Right ventricle myocardium superior (tissue), 1 donor: ENCODE measurements around the gene KRT1. TPM values are rescaled to one million over a fixed set of nuclear protein-coding genes. Genes with fewer than 3 reads are reported as not detected.

Experiments
- ATAC-seq: fragments of 200-7000 bp; cut with Tn5 transposase; one replicate; pipeline ENCODE4 v1.9.1; 2020; ENCODE audit warnings: mild to moderate bottlenecking; ENCODE audit not compliant: poor library complexity
- DNase-seq: peaks from one replicate; pipeline ENCODE4 v3.0.0-alpha.2; 2020
- intact Hi-C: fragments of 100-400 bp; cut with DNase I; formaldehyde crosslinking; loops from one replicate; pipeline ENCODE4 v1.11.2; 2022
- total RNA-seq: library from RNA; stranded (reverse); fragmentation: NEBNext Ultra II Directional; extraction: Animal tissue kit (Norgen Biotek cat#: 25700); gene quantifications from one replicate; pipeline ENCODE4 v1.2.1, GENCODE V29; 2021
- donor health status: DM: no; HTN: yes; CAD: no; lungs with severe emphysema.

KRT1 gene
- total RNA-seq, 1 donor from 2014 or later: not detected

- DNase-seq (no peak), ATAC-seq (no peak)
- intact Hi-C loops: no loop called here
Observed at GRCh38 chr12:52701281-52701680, 21.1 kb upstream of the KRT1 start.

- intact Hi-C loops: no loop called here
- DNase-seq: no peak
- peak; percentile 47 for ATAC-seq
Observed at GRCh38 chr12:52699960-52700359, 19.8 kb upstream of the KRT1 start.

- ATAC-seq (peak; percentile 6), DNase-seq (no peak)
- intact Hi-C loops: no loop called here
Observed at GRCh38 chr12:52699373-52699772, 19.2 kb upstream of the KRT1 start.

DNA sequence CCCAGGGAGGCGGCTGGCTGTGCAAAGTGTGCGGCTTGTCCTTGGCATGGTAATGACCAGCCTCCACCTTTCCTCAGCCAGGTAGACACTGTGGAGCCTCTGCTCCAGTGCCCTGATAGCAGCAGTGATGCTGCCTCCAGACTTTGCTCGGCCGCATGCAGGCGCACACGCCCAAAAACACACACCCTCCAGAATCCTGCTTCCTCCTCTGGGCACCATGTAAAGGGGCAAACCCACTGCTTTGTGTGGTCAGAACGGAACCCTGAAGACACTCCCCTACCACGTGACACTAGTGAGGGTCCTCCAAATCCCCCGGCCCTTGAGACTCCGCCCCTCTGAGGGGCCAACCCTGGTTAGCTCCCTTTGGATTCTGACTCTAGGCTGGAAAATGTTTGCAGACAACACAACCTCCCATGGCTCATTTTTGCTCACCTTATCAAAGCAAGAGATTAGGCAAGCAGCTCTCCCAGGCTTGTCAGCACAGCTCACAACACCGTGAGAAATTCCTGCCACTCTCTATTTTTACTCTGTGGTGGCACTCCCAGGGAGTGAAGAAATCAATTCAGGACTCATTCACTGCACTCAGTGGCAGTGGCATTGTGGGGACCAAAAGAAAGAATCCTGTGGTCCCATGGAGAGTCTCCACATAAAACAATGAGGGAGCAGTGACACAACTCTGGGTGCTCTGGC is 18.6 kb upstream of the KRT1 start:
- intact Hi-C loops: no loop called here
- DNase-seq (no peak), ATAC-seq (peak; percentile 89)

DNA sequence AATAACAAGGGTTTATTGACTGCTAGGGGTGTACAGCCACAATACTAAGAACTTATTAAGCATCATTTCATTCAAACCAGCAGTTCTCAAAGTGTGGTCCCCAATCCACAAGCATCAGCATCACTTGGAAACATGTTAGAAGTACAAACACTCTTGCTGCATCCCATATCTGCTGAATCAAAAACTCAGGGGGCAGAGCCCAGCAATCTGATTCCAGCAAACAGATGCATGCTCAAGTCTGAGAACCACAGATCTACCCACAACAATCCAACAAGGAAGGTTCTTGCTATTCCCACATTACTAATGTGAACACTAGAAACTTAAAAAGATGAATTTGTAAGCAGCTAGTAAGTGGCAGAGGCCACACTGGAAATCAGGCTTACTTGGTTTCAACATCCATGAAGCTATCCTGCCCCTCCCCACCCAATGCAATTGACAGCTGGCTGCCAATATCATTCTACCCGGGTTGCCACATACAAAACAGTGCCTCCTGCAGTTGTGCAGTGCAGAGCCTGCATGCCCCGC is 16.9 kb upstream of the KRT1 start:
- DNase-seq (no peak), ATAC-seq (no peak)
- intact Hi-C loops: no loop called here

DNA sequence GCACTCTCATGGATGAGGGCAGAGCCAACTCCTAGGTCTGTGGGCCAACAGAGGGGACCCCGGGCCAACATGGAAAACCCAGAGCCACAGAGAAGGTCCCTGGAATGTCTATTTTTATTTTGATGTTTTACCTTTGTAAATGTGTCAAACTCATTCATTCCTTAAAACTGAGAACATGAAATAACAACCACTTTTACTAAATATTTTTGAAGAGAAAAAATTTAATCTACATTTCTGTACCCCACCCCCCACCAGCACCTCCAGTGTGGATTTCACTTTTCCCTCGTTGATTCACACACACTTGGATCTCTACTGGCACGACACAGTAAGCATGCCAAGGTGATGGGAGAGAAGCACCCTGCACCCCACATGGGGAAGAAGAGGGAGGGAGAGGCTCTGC is 16.4 kb upstream of the KRT1 start:
- DNase-seq: no peak
- intact Hi-C loops: no loop called here
- ATAC-seq: no peak

GRCh38 chr12:52695039-52695438 is 14.8 kb upstream of the KRT1 start:
- ATAC-seq (no peak), DNase-seq (no peak)
- intact Hi-C loops: no loop called here

DNA sequence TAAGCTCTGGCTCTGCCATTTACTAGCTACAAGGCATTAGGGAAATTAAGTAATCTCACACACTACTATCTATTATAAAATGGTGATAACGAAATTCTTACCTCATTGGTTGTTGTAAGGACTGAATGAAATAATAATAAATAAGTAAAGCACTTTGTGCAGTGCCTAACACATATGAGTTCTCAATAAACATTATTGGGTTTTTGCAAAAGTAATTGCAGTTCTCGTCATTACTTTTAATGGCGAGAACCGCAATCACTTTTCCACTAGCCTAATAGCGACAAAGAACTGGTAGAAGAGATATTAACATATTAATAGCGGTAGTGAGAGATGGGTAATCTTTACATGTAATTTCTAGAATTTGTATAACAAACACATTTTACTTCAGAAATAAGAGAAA is 13.9 kb upstream of the KRT1 start:
- intact Hi-C loops: no loop called here
- no peak for DNase-seq
- ATAC-seq: no peak

DNA sequence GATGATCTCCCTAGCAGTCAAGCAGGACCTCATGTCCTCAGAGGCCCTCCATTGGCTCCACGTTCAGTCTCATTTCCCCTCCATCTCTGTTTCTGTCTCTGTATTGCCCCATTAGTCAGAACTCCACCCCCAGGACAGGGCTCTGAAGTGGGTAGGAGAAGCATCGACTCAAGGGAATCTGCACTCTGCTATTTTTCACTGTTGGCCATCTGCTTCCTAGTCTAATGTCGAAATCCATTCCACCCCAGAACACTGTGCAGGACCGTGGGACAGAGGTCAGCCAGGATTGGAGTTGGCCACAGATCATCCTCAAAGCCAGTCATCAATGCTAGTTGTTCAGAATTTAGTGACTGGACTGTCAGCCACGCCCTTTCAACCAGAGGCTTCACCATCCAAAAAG is 13.1 kb upstream of the KRT1 start:
- intact Hi-C loops: no loop called here
- ATAC-seq (no peak), DNase-seq (no peak)

DNA sequence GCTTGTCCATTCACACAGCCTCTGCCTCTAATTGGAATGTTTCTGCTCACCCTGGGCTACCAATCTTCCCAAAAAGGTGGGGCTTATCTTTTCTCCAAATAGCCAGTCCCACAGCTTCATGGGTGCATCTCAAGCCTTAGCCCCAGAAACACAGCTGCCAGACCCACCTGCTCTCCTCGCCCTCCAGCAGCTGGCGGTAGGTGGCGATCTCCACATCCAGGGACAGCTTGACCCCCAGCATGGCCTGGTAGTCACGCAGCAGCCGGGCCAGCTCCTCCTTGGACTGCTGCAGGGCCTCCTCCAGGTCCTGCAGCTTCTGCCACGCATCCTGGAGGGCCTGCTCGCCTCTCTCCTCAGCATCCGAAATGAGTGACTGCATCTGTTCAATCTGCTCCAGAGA is 12.0 kb upstream of the KRT1 start:
- intact Hi-C loops: no loop called here
- no peak for DNase-seq
- no peak for ATAC-seq

GRCh38 chr12:52691841-52692150 is 11.6 kb upstream of the KRT1 start:
- ATAC-seq (no peak), DNase-seq (no peak)
- intact Hi-C loops: no loop called here

- intact Hi-C loops: no loop called here
- DNase-seq (no peak), ATAC-seq (peak; percentile 41)
Observed at GRCh38 chr12:52691076-52691840, 11.1 kb upstream of the KRT1 start.

- DNase-seq (no peak), ATAC-seq (no peak)
- intact Hi-C loops: no loop called here
Observed at GRCh38 chr12:52690351-52691075, 10.3 kb upstream of the KRT1 start.

DNA sequence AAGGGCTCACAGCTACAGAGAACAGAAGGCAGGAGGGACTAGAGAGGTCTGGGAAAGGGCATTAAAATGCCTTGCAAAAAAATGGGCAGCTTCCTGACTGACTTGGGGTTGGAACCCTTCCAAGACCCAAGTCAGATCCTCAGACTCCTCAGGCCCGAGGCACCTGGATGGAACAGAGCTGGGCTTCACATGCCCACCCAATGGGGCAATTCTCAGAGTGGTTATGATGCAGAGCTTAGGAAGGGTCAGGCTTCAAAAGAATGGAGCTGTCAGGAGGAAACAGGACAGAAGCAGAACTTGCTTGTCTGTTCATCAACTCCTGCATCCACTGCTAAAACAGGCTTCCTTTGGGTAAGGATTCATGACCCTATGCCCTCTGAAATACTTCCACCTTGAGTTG is 9.7 kb upstream of the KRT1 start:
- ATAC-seq (no peak), DNase-seq (no peak)
- intact Hi-C loops: no loop called here

DNA sequence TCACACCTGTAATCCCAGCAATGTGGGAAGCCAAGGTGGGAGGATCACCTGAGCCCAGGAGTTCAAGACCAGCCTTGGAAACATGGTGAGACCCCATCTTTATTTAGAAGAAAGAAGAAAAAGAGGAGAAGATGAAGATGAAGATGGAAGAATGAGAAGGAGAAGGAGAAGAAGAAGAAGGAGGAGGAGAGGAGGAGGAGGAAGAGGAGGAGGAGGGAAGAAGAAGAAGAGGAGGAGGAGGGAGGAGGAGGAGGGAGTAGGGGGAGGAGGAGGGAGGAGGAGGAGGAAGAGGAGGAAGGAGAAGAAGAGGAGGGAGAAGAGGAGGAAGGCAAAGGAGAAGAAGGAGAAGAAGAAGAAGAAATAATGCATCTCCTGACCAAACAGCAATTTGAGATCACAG is 9.0 kb upstream of the KRT1 start:
- DNase-seq (no peak), ATAC-seq (no peak)
- intact Hi-C loops: no loop called here

DNA sequence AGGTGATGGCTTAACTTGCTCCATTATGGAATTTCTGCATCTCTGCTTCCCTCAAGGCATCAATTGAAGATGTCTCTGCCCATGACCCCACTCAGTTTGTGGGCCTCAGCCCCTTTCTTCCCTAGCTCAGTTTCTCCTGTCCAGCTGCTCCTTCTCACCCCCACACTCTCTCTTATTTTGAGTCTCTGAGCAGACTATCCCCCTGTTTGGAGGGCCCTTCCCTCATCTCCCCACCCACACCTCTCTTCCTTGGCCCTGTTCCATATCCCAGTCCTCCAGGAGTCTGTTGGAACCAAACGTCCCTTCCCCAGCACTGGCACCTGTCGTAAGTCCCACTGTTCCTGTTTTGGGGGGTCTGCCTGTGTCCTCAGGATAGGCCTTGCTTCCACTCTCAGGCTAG is 8.3 kb upstream of the KRT1 start:
- intact Hi-C loops: no loop called here
- ATAC-seq (no peak), DNase-seq (no peak)

DNA sequence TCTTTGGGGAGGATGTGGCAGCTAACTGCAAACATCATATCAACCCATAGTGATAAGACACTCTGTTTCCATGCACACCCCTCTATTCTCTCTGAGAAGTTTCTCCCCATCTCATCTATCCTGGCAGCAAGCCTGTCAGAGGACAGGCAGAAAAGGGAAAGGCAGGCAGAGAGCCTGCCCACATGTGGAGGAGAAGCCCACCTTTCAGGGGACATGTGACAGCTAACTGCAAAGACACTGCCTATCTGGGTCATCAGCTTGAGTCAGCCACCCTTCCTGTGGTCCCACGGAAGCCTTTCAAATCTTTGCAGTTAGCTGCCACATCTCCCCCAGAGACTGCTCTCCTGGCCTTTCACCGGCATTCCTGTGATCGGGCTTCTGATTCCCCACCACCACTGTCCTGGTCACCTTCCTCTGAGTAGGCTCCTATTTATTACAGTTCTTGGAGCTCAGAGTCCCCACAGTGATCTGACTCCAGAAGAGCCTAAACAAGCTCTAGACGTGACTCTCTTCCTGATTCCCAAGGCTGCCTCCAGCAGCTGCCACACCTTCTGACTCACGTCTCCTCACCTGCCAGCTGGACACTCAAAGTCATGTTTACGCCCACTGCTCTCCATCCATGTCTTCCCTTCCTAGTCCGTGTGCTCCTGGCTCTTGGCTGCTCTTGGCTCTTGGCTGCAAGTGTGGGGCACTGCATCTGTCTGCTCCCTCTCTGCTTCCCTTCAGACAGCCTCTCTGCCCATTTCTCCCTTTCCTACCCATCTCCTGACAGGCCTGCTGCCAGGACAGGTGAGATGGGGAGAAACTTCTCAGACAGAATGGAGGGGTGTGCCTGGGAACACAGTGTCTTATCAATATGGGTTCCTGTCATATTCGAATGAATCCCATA is 7.5 kb upstream of the KRT1 start:
- intact Hi-C loops: no loop called here
- no peak for ATAC-seq

GRCh38 chr12:52686756-52687487 is 6.7 kb upstream of the KRT1 start:
- ATAC-seq (no peak), DNase-seq (no peak)
- intact Hi-C loops: no loop called here

More for the DNA sequence above, 7.5 kb upstream of the KRT1 start:
- no peak for DNase-seq
